GM10266 (cell line): ENCODE data around the gene DYRK1A.

Experiments
- DNase-seq: peaks from one replicate; pipeline ENCODE4 v3.0.0; 2012; ENCODE audit errors: extremely low spot score
- TF ChIP-seq, protein P1 (sequence below): IDR thresholded peaks from 2 replicates; pipeline ENCODE4 v1.5.1; 2012; ENCODE audit warnings: mild to moderate bottlenecking, low read depth; ENCODE audit not compliant: control insufficient read depth, insufficient read depth; ENCODE audit errors: missing control alignments

DYRK1A gene

DNA sequence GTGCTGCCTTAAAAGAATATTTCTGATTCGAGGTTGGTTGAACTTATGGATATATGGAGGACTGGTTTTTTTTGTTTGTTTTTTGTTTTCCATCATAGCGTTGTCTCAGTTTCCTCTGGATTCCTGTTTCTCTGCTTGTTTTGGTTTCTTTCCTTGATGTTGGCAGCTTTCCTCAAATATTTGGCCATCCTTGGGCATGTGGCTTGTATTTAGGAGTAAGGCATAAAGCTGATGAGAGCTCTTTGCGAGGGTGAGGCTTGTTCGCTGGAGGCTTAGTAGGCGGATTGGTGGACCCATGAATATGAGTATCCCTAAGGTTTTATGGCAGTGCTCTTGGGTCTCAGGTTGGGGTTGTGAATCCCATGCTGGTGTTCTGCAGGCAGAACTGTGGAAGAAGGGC lies 22.9 kb downstream of the DYRK1A start:
- TF ChIP-seq, protein P1, sequence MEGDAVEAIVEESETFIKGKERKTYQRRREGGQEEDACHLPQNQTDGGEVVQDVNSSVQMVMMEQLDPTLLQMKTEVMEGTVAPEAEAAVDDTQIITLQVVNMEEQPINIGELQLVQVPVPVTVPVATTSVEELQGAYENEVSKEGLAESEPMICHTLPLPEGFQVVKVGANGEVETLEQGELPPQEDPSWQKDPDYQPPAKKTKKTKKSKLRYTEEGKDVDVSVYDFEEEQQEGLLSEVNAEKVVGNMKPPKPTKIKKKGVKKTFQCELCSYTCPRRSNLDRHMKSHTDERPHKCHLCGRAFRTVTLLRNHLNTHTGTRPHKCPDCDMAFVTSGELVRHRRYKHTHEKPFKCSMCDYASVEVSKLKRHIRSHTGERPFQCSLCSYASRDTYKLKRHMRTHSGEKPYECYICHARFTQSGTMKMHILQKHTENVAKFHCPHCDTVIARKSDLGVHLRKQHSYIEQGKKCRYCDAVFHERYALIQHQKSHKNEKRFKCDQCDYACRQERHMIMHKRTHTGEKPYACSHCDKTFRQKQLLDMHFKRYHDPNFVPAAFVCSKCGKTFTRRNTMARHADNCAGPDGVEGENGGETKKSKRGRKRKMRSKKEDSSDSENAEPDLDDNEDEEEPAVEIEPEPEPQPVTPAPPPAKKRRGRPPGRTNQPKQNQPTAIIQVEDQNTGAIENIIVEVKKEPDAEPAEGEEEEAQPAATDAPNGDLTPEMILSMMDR = no peak
- DNase-seq = no peak

DNA sequence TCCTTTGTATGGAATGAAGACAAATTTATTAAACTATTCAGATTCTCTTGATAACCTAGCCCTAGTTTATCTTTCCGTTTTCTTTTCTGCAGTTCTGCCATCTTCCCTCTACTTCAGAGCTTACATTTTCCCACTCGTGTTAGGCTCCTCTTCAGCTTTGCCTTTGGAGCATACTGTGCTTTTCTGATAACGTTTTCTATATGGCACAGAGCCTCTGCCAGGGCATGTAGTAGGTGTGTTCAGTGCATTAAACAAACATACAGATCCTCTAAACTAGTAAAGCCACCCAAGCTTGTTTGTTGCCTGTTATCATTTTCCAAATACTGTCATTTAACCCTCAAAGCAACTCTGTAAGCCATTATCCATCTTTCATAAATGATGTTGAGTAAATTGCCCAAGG lies 25.1 kb downstream of the DYRK1A start:
- TF ChIP-seq, protein P1 = no peak
- no peak for DNase-seq

DNA sequence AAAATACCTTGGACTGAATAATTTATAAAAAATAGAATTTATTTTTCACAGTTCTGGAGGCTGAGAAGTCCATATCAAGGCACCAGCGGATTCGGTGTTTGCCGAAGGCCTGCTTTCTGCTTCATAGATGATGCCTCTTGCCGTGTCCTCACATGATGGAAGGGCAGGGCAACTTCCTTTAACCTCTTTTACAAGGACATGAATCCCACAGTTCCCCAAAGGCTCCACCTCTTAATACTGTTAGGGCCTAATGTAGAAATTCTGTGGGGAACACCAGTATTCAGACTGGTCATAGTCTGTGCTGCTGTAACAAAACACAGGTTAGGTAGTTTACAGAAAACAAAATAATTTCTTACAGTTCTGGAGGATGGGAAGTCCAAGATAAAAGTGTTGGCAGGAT lies 25.9 kb downstream of the DYRK1A start:
- TF ChIP-seq, protein P1 = no peak
- no peak for DNase-seq

DNA sequence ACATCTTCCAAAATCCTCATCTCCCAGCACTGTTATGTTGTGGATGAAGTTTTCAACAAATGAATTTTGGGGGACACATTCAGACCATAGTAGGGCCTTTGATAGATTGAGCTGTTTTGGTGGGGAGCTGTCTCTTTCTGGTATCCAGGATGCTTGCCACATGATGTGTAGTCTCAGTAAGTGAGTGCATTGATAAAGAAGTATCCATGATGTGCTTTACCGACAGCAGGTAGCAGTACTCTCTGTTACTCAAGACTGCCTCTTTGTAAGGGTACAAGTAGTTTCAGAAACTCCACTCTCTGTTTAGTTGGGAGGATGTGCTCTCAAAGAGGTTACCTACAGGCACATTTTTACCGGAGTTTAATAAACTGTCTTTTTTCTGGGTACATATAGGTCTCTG lies 26.5 kb downstream of the DYRK1A start:
- TF ChIP-seq, protein P1 = no peak

DNA sequence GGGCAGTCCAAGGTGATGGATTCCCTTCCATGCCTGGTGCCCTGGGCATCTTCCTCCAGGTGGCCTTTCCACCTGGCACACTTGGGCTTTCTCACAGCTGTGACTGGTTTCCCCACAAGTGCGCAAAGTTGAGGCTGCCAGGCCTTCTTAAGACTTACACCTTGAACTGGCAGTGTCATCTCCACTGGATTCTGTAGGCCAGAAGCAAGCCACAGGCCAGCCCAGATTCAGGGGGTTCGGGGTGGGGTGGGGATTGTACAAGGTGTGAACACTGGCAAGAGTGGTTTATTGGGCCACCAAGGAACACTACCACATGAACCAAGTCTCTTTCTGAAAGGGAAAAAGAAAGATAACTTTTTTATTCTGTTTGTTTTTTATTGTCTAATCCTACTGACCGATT lies 27.2 kb downstream of the DYRK1A start:
- DNase-seq = no peak
- TF ChIP-seq, protein P1 = no peak

More for the DNA sequence above, 26.5 kb downstream of the DYRK1A start:
- DNase-seq = no peak

DNA sequence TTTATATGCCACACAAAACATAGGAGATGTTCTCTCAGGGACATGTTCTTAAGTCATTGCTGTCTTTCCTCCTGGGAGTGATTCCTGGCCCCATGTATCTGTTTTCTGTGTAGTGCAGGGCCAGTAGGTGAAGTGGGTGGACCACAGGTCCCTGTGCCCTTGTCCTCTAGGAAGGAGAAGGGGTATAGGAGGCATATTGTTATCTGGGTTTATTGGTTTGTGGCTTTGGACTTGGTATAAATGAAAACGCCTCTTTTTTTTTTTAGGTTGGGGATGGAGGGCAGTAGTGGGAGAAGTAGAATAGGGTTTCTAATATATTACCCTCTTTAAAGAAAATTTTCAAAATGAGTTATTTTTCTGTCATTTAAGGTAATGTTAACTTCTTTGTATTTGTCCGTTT lies 29.4 kb downstream of the DYRK1A start:
- no peak for DNase-seq
- TF ChIP-seq, protein P1 = no peak

DNA sequence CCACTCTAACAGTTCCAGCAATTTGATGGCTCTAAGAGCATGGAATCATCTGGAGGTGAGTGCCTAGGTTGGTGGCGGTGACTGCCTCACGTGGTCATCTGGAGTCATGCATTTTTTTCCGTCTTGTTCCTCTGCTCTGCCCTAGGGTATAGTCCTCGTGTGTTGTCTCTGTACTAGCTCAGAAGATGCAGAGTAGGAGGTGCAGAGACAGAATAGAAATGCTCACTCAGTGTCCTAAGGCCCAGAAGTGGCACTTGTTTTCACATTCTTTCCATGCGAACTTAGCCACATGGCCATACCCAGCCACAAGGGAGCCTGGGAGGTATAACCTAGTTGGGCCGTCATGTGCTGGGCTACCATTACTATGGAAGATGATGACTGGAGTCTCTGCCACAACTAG lies 30.3 kb downstream of the DYRK1A start:
- DNase-seq = no peak
- TF ChIP-seq, protein P1 = no peak

DNA sequence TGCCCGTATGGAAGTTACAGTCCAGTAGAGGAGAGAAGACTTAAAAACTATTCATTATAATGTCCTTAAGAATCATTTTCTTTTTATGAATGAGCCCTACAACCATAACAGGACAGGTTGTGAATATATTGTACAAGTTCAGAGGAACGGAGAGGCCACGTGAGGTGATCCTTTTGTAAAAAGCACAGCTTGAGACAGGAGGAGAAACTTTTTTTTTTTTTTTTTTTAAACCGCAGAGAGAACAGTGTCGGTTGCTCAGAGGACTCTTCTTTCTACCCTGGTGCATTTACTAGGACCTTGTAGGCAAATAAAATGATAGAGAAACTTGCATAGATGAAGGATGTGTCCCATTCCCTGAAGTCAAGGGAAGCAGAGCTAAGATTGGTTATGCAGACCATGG lies 32.1 kb downstream of the DYRK1A start:
- TF ChIP-seq, protein P1 = no peak
- DNase-seq = no peak
